Measurements from ENCODE around the gene ATP6V0B. TPM values are rescaled to one million over a fixed set of nuclear protein-coding genes. Genes with fewer than 3 reads are reported as not detected.
A peak's percentile ranks its signal among the peaks of the same experiment; 100 is the strongest.

Gene ATP6V0B
- total and polyA plus RNA-seq, 9 of the 15 experiments (the other 6 are each of a cell fraction or from before 2014, with no cell fraction given): 137 to 328 (median 220) TPM

DNA sequence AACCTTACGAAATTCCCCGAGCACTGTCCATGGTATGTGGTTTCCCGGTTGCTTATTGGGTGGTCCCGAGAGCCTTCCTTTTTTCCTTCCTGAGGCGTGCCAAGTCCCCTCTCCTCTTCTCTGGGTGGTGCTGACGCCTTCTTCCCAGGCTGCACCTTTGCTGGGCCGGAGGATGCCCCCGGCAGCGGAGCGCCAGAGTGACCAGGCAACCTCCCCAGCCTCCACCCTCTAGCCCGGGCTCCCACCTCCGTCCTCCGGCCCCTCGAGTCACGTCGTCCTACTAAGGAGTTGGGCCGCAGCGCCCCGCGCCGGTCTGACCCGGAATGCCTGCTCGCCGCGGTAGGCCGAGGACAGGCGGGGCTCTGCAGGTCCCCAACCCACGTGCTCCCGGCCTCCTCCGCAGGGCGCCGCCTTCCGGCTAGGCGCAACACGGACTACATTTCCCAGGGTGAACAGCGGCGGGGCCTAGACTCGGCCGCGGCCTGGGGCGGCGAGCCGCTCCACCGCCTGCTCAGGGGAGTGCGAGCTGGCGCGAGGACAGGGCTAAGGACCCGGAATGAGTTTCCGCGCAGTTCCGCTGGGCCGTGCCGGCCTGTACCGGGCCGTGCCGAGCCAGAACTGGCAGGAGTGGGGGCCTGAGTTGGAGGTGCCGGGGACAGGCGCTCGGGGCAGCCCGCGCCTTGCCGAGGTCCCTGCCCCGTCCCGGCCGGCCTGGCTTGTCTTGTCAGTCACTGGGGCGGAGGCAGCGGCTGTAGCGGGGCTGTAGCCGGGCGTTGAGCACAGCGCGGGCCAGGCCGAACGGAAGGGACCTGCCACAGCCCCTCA, 28.3 kb upstream of the ATP6V0B start, which contains the start of gene IPO13:
IPO13 (plus strand) TSS at position 715 of the 825 bp plus-strand sequence. CDS start 651 bp downstream, outside the sequence.
- Histone ChIP-seq H3K4me1 (replicated peaks in 1 of 2; ENCODE audit: control insufficient read depth in 2 of 2, insufficient read depth in 2 of 2, low read length in 2 of 2) (peaks cover 17 to 41% of the 10 kb centered on the region in 2 experiments), H2AFZ (ENCODE audit: low read depth, low read length) (peak within 1 kb of the TSS; percentile 100), H3K9me1 (ENCODE audit: control insufficient read depth, insufficient read depth, low read length) (no peaks in the 10 kb centered on the region), H3K79me2 (ENCODE audit: control insufficient read depth, insufficient read depth, low read length) (peaks cover 40% of the 10 kb centered on the region), H3K4me2 (ENCODE audit: insufficient read depth, low read length) (peak within 1 kb of the TSS; percentile 98), H3K9me3 (replicated peaks; ENCODE audit: control insufficient read depth, insufficient read depth, low read depth, low read length) (no peaks in the 10 kb centered on the region), H3K27ac (ENCODE audit: extremely low read depth, low read depth, low read length) (peak within 1 kb of the TSS; percentile 99), H3K4me3 (peak within 1 kb of the TSS; percentile 60), H4K20me1 (replicated peaks; ENCODE audit: control insufficient read depth, insufficient read depth, low read length) (no peaks in the 10 kb centered on the region), H3K9ac (ENCODE audit: insufficient read depth in 1 of 2, low read depth in 2 of 2, low read length in 2 of 2) (peak within 1 kb of the TSS; percentile 98), H3K36me3 (ENCODE audit: control insufficient read depth, insufficient read depth, low read length) (peaks cover 21% of the 10 kb centered on the region), H3K27me3 (ENCODE audit: control insufficient read depth in 2 of 2, insufficient read depth in 2 of 2, low read length in 2 of 2) (no peaks in the 10 kb centered on the region)
- peak; percentile 98 to 99 (median 98) for DNase-seq (ENCODE audit: extremely low read depth in 1 of 4, low spot score in 3 of 4)
- no TSS peak for BruUV-seq (replicated peaks)
- ATAC-seq: peak; percentile 96
- ChIA-PET POLR2A (interaction anchor here (0.5 to 2.9 kb wide), 11 partner anchors 11 to 296 kb away, joined by 3 to 11 read pairs (median 3); partner anchors contain the start of gene DPH2), CTCF (ENCODE audit: low intra/inter-chr PET ratio) (interaction anchor here (0.8 to 1.7 kb wide), 4 partner anchors 12 to 416 kb away, joined by 3 to 7 read pairs (median 4); partner anchors contain the start of genes ARTN and PTPRF)
- in situ Hi-C loops (cut with MboI) (no loop called here), intact Hi-C loops (cut with micrococcal nuclease) (loop anchor here (1.0 to 5.0 kb wide), 3 partner anchors 23 to 91 kb away; partner anchors contain the start of gene ATP6V0B)
- FAIRE-seq: peak; percentile 94
- WGBS (ENCODE audit: insufficient coverage, low coverage, missing lambda C conversion rate): 2% methylated on average over 72 of the region's 74 CpGs
- peak; percentile 33 for TF ChIP-seq POU5F1 (IDR thresholded peaks at IDR 0.05; ENCODE audit: borderline replicate concordance, low read depth, low read length, partially characterized antibody)
- TF ChIP-seq ZNF764 (CRISPR knock-in tag; IDR thresholded peaks at IDR 0.05; ENCODE audit: low read depth): no peak
- no peak for TF ChIP-seq LEF1 (IDR thresholded peaks at IDR 0.05)
- no peak for TF ChIP-seq ZNF785 (CRISPR knock-in tag; IDR thresholded peaks at IDR 0.05)
- TF ChIP-seq, protein P1, sequence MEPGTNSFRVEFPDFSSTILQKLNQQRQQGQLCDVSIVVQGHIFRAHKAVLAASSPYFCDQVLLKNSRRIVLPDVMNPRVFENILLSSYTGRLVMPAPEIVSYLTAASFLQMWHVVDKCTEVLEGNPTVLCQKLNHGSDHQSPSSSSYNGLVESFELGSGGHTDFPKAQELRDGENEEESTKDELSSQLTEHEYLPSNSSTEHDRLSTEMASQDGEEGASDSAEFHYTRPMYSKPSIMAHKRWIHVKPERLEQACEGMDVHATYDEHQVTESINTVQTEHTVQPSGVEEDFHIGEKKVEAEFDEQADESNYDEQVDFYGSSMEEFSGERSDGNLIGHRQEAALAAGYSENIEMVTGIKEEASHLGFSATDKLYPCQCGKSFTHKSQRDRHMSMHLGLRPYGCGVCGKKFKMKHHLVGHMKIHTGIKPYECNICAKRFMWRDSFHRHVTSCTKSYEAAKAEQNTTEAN (CRISPR knock-in tag; IDR thresholded peaks at IDR 0.05): no peak
- TF ChIP-seq, protein P2, sequence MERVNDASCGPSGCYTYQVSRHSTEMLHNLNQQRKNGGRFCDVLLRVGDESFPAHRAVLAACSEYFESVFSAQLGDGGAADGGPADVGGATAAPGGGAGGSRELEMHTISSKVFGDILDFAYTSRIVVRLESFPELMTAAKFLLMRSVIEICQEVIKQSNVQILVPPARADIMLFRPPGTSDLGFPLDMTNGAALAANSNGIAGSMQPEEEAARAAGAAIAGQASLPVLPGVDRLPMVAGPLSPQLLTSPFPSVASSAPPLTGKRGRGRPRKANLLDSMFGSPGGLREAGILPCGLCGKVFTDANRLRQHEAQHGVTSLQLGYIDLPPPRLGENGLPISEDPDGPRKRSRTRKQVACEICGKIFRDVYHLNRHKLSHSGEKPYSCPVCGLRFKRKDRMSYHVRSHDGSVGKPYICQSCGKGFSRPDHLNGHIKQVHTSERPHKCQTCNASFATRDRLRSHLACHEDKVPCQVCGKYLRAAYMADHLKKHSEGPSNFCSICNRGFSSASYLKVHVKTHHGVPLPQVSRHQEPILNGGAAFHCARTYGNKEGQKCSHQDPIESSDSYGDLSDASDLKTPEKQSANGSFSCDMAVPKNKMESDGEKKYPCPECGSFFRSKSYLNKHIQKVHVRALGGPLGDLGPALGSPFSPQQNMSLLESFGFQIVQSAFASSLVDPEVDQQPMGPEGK (CRISPR knock-in tag; IDR thresholded peaks at IDR 0.05; ENCODE audit: borderline replicate concordance): no peak
- TF ChIP-seq ZNF24 (IDR thresholded peaks at IDR 0.05): no peak; the same call in 1 of the 2 replicates
- peak; percentile 78; the same call in 1 of the 2 replicates for TF ChIP-seq ZNF584 (CRISPR knock-in tag; IDR thresholded peaks at IDR 0.05; ENCODE audit: low read depth)
- TF ChIP-seq RBM39 (optimal IDR thresholded peaks at IDR 0.05; ENCODE audit: low read depth, low read length): no peak
- TF ChIP-seq CCAR2 (IDR thresholded peaks at IDR 0.05; ENCODE audit: low read depth, low read length): no peak
- TF ChIP-seq GABPA (tag; conservative IDR thresholded peaks at IDR 0.05; ENCODE audit: low read depth): peak; percentile 85
- no peak; the same call in 1 of the 2 replicates for TF ChIP-seq ZNF609 (CRISPR knock-in tag; IDR thresholded peaks at IDR 0.05; ENCODE audit: borderline replicate concordance)

Data from K562 (cell line).